ENCODE measurements around the gene CMTM8. TPM values are rescaled to one million over a fixed set of nuclear protein-coding genes. Genes with fewer than 3 reads are reported as not detected.

The CMTM8 gene
- total and polyA plus RNA-seq, 10 of the 15 experiments (the other 5 are each of a cell fraction or from before 2014, with no cell fraction given): 0.11 to 0.23 TPM; not detected in 8

DNA sequence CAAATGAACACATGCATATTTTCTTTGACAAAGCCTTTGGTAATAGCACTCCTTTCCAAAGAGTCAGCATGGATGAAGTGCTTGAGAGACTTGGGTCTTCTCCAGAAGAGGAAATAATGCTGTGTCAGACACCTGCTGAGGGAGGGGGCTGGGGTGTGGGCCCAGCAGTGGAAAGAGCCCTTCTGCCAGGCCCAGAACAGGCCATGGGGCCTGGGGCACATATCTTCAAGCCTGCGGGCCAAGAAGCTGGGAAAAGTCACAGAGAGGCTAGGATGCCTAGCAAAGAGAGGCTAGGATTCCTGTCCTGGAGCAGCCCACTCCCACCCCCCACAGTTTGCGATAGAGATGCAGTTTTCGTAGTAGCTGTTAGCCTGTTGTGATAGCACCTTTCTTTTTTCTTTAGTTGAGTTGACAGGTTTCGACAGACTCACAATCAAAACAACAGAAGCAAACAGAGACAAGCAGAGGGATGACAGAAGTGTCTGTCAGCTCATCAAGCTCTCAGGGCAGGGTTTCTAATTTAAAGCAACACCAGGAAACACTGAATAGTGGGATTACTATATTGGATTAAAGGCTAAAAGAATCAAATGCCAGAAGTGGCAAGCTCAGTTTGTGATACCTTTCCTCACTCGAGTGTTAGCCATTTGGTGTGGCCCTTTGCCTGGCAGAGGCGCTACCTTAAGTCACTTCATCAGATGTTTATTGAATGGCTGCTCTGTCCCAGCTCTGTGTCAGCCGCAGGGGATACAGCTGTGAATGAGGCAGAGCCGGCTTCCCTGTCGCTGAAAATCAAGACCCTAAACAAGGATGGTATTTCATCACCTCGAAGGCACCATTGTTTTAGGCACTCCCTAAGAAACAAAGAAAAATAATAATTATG, 172.1 kb downstream of the CMTM8 start:
- no peaks in the 10 kb centered on the region for H3K36me3 ChIP-seq (ENCODE audit: control insufficient read depth in 2 of 2, insufficient read depth in 2 of 2, low read length in 1 of 2)
- H3K9me3 ChIP-seq (replicated peaks; ENCODE audit: control insufficient read depth, insufficient read depth, low read length): no peaks in the 10 kb centered on the region; the same call in 2 of the 3 replicates
- FAIRE-seq: no peak
- intact Hi-C loops (cut with micrococcal nuclease; ENCODE audit: unreplicated experiment) (no loop called here), in situ Hi-C loops (cut with MboI) (no loop called here)
- no peaks in the 10 kb centered on the region for H3K27me3 ChIP-seq (replicated peaks in 1 of 2; ENCODE audit: control insufficient read depth in 2 of 2, insufficient read depth in 2 of 2, low read length in 1 of 2)
- WGBS (ENCODE audit: insufficient coverage, insufficient replicate concordance, low lambda C conversion rate, missing lambda C conversion rate): 47% methylated on average over 10 of the region's 10 CpGs
- no peak for ATAC-seq
- CTCF ChIA-PET: interaction anchor here (0.9 to 3.8 kb wide), 8 partner anchors 9 to 96 kb away, joined by 3 to 22 read pairs (median 4); no protein-coding TSS in a partner anchor
- BruUV-seq (replicated peaks): no TSS peak
- H4K20me1 ChIP-seq (ENCODE audit: control insufficient read depth, insufficient read depth): no peaks in the 10 kb centered on the region
- H3K27ac ChIP-seq (ENCODE audit: control insufficient read depth, insufficient read depth): no peak overlapping the region
- no peak overlapping the region for H3K9ac ChIP-seq (ENCODE audit: control insufficient read depth, insufficient read depth, low read length)
- no peaks in the 10 kb centered on the region for H3K79me2 ChIP-seq (ENCODE audit: control insufficient read depth, insufficient read depth, low read length)
- RAD21 ChIA-PET (ENCODE audit: unreplicated experiment): interaction anchor here (0.7 to 1.4 kb wide), 4 partner anchors 12 to 35 kb away, joined by 3 read pairs; partner anchors contain the start of gene CMTM7
- SMC1A ChIA-PET (ENCODE audit: uncharacterized antibody, unreplicated experiment): interaction anchor here (0.8 to 3.3 kb wide), 5 partner anchors 9 to 46 kb away, joined by 3 to 16 read pairs (median 4); no protein-coding TSS in a partner anchor
- no peak for DNase-seq (ENCODE audit: low read depth, low spot score)
- POLR2A ChIA-PET: interaction anchor here (1.2 to 1.5 kb wide), 5 partner anchors 9 to 58 kb away, joined by 3 to 8 read pairs (median 3); no protein-coding TSS in a partner anchor
- no peak overlapping the region for H2AFZ ChIP-seq (ENCODE audit: control insufficient read depth, low read depth, low read length)
- no peak overlapping the region for H3K4me3 ChIP-seq
- TF ChIP-seq ZBTB4 (CRISPR knock-in tag; IDR thresholded peaks at IDR 0.05) (no peak), RCOR1 (conservative IDR thresholded peaks at IDR 0.05; ENCODE audit: low read depth, low read length) (no peak), ATF7 (IDR thresholded peaks at IDR 0.05; ENCODE audit: low read depth) (no peak), KAT2A (conservative IDR thresholded peaks at IDR 0.05; ENCODE audit: control insufficient read depth, low read depth, low read length) (no peak), SREBF2 (IDR thresholded peaks at IDR 0.05; ENCODE audit: low read length) (no peak), ZSCAN29 (IDR thresholded peaks at IDR 0.05) (no peak), GATAD2B (conservative IDR thresholded peaks at IDR 0.05; ENCODE audit: low read depth) (no peak)
- TF ChIP-seq, protein P1, sequence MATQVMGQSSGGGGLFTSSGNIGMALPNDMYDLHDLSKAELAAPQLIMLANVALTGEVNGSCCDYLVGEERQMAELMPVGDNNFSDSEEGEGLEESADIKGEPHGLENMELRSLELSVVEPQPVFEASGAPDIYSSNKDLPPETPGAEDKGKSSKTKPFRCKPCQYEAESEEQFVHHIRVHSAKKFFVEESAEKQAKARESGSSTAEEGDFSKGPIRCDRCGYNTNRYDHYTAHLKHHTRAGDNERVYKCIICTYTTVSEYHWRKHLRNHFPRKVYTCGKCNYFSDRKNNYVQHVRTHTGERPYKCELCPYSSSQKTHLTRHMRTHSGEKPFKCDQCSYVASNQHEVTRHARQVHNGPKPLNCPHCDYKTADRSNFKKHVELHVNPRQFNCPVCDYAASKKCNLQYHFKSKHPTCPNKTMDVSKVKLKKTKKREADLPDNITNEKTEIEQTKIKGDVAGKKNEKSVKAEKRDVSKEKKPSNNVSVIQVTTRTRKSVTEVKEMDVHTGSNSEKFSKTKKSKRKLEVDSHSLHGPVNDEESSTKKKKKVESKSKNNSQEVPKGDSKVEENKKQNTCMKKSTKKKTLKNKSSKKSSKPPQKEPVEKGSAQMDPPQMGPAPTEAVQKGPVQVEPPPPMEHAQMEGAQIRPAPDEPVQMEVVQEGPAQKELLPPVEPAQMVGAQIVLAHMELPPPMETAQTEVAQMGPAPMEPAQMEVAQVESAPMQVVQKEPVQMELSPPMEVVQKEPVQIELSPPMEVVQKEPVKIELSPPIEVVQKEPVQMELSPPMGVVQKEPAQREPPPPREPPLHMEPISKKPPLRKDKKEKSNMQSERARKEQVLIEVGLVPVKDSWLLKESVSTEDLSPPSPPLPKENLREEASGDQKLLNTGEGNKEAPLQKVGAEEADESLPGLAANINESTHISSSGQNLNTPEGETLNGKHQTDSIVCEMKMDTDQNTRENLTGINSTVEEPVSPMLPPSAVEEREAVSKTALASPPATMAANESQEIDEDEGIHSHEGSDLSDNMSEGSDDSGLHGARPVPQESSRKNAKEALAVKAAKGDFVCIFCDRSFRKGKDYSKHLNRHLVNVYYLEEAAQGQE (IDR thresholded peaks at IDR 0.05; ENCODE audit: low read depth, low read length): no peak
- H3K4me1 ChIP-seq (ENCODE audit: control insufficient read depth, insufficient read depth, low read length): no peaks in the 10 kb centered on the region; the same call in none of the 2 replicates
- no peak overlapping the region for H3K4me2 ChIP-seq (ENCODE audit: control insufficient read depth, insufficient read depth)
